Measurements from ENCODE around the gene MSMP. TPM values are rescaled to one million over a fixed set of nuclear protein-coding genes. Genes with fewer than 3 reads are reported as not detected.

The MSMP gene
- total RNA-seq, 2 donors from 2014 or later: not detected

- peaks cover 56% of the 10 kb centered on the region for H3K4me1 Mint-ChIP-seq (ENCODE audit: low read depth)
- peak overlapping the region; percentile 91 to 93 for H3K4me3 Mint-ChIP-seq
- no peak for ATAC-seq (replicated peaks in 1 of 2)
- H3K27ac Mint-ChIP-seq: peak overlapping the region; percentile 63
- no peaks in the 10 kb centered on the region for H3K9me3 Mint-ChIP-seq
- peaks cover 2 to 7% of the 10 kb centered on the region in 2 donors for H3K36me3 Mint-ChIP-seq (ENCODE audit: insufficient read depth in 2 of 2)
- no peak for DNase-seq
- H3K27me3 Mint-ChIP-seq (ENCODE audit: low read depth): no peaks in the 10 kb centered on the region
Measured at GRCh38 chr9:35748242-35748857, 5.7 kb downstream of the MSMP start.

GRCh38 chr9:35746583-35746982, 7.5 kb downstream of the MSMP start:
- DNase-seq (no peak), ATAC-seq (replicated peaks in 1 of 2) (no peak)
- Mint-ChIP-seq H3K4me1 (ENCODE audit: low read depth) (peaks cover 68% of the 10 kb centered on the region), H3K27me3 (ENCODE audit: low read depth) (no peaks in the 10 kb centered on the region), H3K27ac (no peak overlapping the region), H3K9me3 (no peaks in the 10 kb centered on the region), H3K4me3 (peak overlapping the region; percentile 91 to 93), H3K36me3 (ENCODE audit: insufficient read depth in 2 of 2) (peaks cover 2 to 6% of the 10 kb centered on the region in 2 donors)

- H3K27ac Mint-ChIP-seq: peak overlapping the region; percentile 46
Measured at GRCh38 chr9:35745569-35745968, 8.5 kb downstream of the MSMP start.

GRCh38 chr9:35743880-35744518, 10.1 kb downstream of the MSMP start:
- ATAC-seq (replicated peaks in 1 of 2) (no peak), DNase-seq (no peak)
- no peaks in the 10 kb centered on the region for H3K27me3 Mint-ChIP-seq (ENCODE audit: low read depth)
- peaks cover 4 to 8% of the 10 kb centered on the region in 2 donors for H3K36me3 Mint-ChIP-seq (ENCODE audit: insufficient read depth in 2 of 2)
- no peak overlapping the region for H3K4me3 Mint-ChIP-seq
- no peak overlapping the region for H3K27ac Mint-ChIP-seq
- peaks cover 53% of the 10 kb centered on the region for H3K4me1 Mint-ChIP-seq (ENCODE audit: low read depth)
- no peaks in the 10 kb centered on the region for H3K9me3 Mint-ChIP-seq

More at GRCh38 chr9:35745569-35745968, 8.5 kb downstream of the MSMP start:
- no peak for ATAC-seq (replicated peaks in 1 of 2)
- Mint-ChIP-seq H3K36me3 (ENCODE audit: insufficient read depth in 2 of 2) (peaks cover 2 to 7% of the 10 kb centered on the region in 2 donors), H3K4me3 (peak overlapping the region; percentile 81 to 91), H3K4me1 (ENCODE audit: low read depth) (peaks cover 62% of the 10 kb centered on the region), H3K27me3 (ENCODE audit: low read depth) (no peaks in the 10 kb centered on the region), H3K9me3 (no peaks in the 10 kb centered on the region)
- no peak for DNase-seq

- Mint-ChIP-seq H3K4me3 (no peak overlapping the region), H3K36me3 (ENCODE audit: insufficient read depth in 2 of 2) (peaks cover 4 to 13% of the 10 kb centered on the region in 2 donors), H3K4me1 (ENCODE audit: low read depth) (peaks cover 53% of the 10 kb centered on the region), H3K27me3 (ENCODE audit: low read depth) (no peaks in the 10 kb centered on the region), H3K9me3 (no peaks in the 10 kb centered on the region), H3K27ac (no peak overlapping the region)
- ATAC-seq (replicated peaks in 1 of 2): no peak
- no peak for DNase-seq
Measured at GRCh38 chr9:35743452-35743851, 10.6 kb downstream of the MSMP start.

- Mint-ChIP-seq H3K9me3 (no peaks in the 10 kb centered on the region), H3K36me3 (ENCODE audit: insufficient read depth in 2 of 2) (peaks cover 4 to 15% of the 10 kb centered on the region in 2 donors), H3K4me3 (no peak overlapping the region), H3K27ac (no peak overlapping the region), H3K27me3 (ENCODE audit: low read depth) (no peaks in the 10 kb centered on the region), H3K4me1 (ENCODE audit: low read depth) (peaks cover 38% of the 10 kb centered on the region)
- ATAC-seq (replicated peaks in 1 of 2) (peak; percentile 46 to 52), DNase-seq (no peak)
Measured at GRCh38 chr9:35741740-35742139, 12.3 kb downstream of the MSMP start.

- ATAC-seq (replicated peaks in 1 of 2): no peak
- no peak overlapping the region for H3K4me3 Mint-ChIP-seq
- no peak overlapping the region for H3K27ac Mint-ChIP-seq
- H3K36me3 Mint-ChIP-seq (ENCODE audit: insufficient read depth in 2 of 2): peaks cover 6 to 20% of the 10 kb centered on the region in 2 donors
- H3K27me3 Mint-ChIP-seq (ENCODE audit: low read depth): no peaks in the 10 kb centered on the region
- peaks cover 31% of the 10 kb centered on the region for H3K4me1 Mint-ChIP-seq (ENCODE audit: low read depth)
- H3K9me3 Mint-ChIP-seq: no peaks in the 10 kb centered on the region
- no peak for DNase-seq
Measured at GRCh38 chr9:35740243-35740642, 13.8 kb downstream of the MSMP start.

- Mint-ChIP-seq H3K27me3 (ENCODE audit: low read depth) (no peaks in the 10 kb centered on the region), H3K36me3 (ENCODE audit: insufficient read depth in 2 of 2) (peaks cover 6 to 25% of the 10 kb centered on the region in 2 donors), H3K4me1 (ENCODE audit: low read depth) (peaks cover 35% of the 10 kb centered on the region), H3K27ac (no peak overlapping the region), H3K9me3 (no peaks in the 10 kb centered on the region), H3K4me3 (no peak overlapping the region)
- ATAC-seq (replicated peaks in 1 of 2): no peak
- DNase-seq: no peak
Measured at GRCh38 chr9:35738924-35739323, 15.2 kb downstream of the MSMP start.

GRCh38 chr9:35738186-35738585, 15.9 kb downstream of the MSMP start:
- no peak for ATAC-seq (replicated peaks in 1 of 2)
- Mint-ChIP-seq H3K27ac (no peak overlapping the region), H3K9me3 (no peaks in the 10 kb centered on the region), H3K36me3 (ENCODE audit: insufficient read depth in 2 of 2) (peaks cover 6 to 23% of the 10 kb centered on the region in 2 donors), H3K4me1 (ENCODE audit: low read depth) (peaks cover 37% of the 10 kb centered on the region), H3K27me3 (ENCODE audit: low read depth) (no peaks in the 10 kb centered on the region), H3K4me3 (no peak overlapping the region)
- DNase-seq: no peak

GRCh38 chr9:35737143-35737542, 16.9 kb downstream of the MSMP start:
- Mint-ChIP-seq H3K36me3 (ENCODE audit: insufficient read depth in 2 of 2) (peaks cover 6 to 19% of the 10 kb centered on the region in 2 donors), H3K4me3 (no peak overlapping the region), H3K27ac (no peak overlapping the region), H3K9me3 (no peaks in the 10 kb centered on the region), H3K4me1 (ENCODE audit: low read depth) (peaks cover 34% of the 10 kb centered on the region), H3K27me3 (ENCODE audit: low read depth) (no peaks in the 10 kb centered on the region)
- ATAC-seq (replicated peaks in 1 of 2): no peak
- DNase-seq: no peak

- Mint-ChIP-seq H3K27ac (no peak overlapping the region), H3K27me3 (ENCODE audit: low read depth) (no peaks in the 10 kb centered on the region), H3K4me1 (ENCODE audit: low read depth) (peaks cover 29% of the 10 kb centered on the region), H3K4me3 (no peak overlapping the region), H3K9me3 (no peaks in the 10 kb centered on the region), H3K36me3 (ENCODE audit: insufficient read depth in 2 of 2) (peaks cover 10 to 19% of the 10 kb centered on the region in 2 donors)
- ATAC-seq (replicated peaks in 1 of 2): no peak
- DNase-seq: peak; percentile 69 to 73
Measured at GRCh38 chr9:35736201-35736633, 17.9 kb downstream of the MSMP start.

GRCh38 chr9:35734096-35734495, 20.0 kb downstream of the MSMP start:
- Mint-ChIP-seq H3K4me1 (ENCODE audit: low read depth) (peaks cover 29% of the 10 kb centered on the region), H3K27me3 (ENCODE audit: low read depth) (no peaks in the 10 kb centered on the region), H3K36me3 (ENCODE audit: insufficient read depth in 2 of 2) (peaks cover 10 to 19% of the 10 kb centered on the region in 2 donors), H3K4me3 (peak overlapping the region; percentile 10 to 28), H3K27ac (peak overlapping the region; percentile 18), H3K9me3 (no peaks in the 10 kb centered on the region)
- ATAC-seq (replicated peaks in 1 of 2): no peak
- no peak for DNase-seq

GRCh38 chr9:35732800-35733541, 21.1 kb downstream of the MSMP start:
- peaks cover 29% of the 10 kb centered on the region for H3K4me1 Mint-ChIP-seq (ENCODE audit: low read depth)
- peaks cover 10 to 12% of the 10 kb centered on the region in 2 donors for H3K36me3 Mint-ChIP-seq (ENCODE audit: insufficient read depth in 2 of 2)
- no peaks in the 10 kb centered on the region for H3K27me3 Mint-ChIP-seq (ENCODE audit: low read depth)
- peak; percentile 3 to 5 for ATAC-seq (replicated peaks in 1 of 2)
- no peak overlapping the region for H3K4me3 Mint-ChIP-seq
- no peaks in the 10 kb centered on the region for H3K9me3 Mint-ChIP-seq
- DNase-seq: peak; percentile 19 to 46
- H3K27ac Mint-ChIP-seq: peak overlapping the region; percentile 90
